K562 (cell line): ENCODE measurements around the gene NUP50. TPM values are rescaled to one million over a fixed set of nuclear protein-coding genes. Genes with fewer than 3 reads are reported as not detected.

Source experiments
- ATAC-seq: fragments of 200-7000 bp; cut with Tn5 transposase; 3 replicates; pipeline ENCODE4 v1.9.1; 2020; ENCODE audit warnings: moderate library complexity
- BruUV-seq: library from RNA; stranded (reverse); fragments of 400-500 nt; replicated peaks from 2 replicates; lab custom pipeline; 2021; lab: Mats Ljungman, UMichigan
- CTCF ChIA-PET: fragments of 300-600 bp; formaldehyde crosslinking; extraction: SDS; loops from one replicate; lab custom pipeline; 2021; ENCODE audit warnings: low intra/inter-chr PET ratio; lab: Yijun Ruan, JAX
- POLR2A ChIA-PET: fragments of 300-600, 350-650 bp; sonication (Branson Sonifier 250); formaldehyde crosslinking; extraction: SDS; loops from one replicate; lab custom pipeline; 2021; ENCODE audit warnings: antibody characterized with exemption, inconsistent platforms; lab: Yijun Ruan, JAX
- DNase-seq, 4 experiments: peaks; one replicate each; pipeline versions ENCODE4 v3.0.0 to v3.0.0-alpha.2; 2011 to 2018; ENCODE audit warnings: low spot score in 3 of 4, mixed read lengths in 3 of 4; ENCODE audit errors: extremely low read depth in 1 of 4
- FAIRE-seq: peaks from 2 replicates; lab custom pipeline; 2011; peaks lifted over from hg19 to GRCh38; lab: Jason Lieb, UNC
- H2AFZ ChIP-seq: 2 replicates; pipeline ENCODE4 v1.6.0; 2011; ENCODE audit warnings: low read depth, low read length, control low read depth, inconsistent platforms
- H3K27ac ChIP-seq: fragments of 200-600 bp; 3 replicates; pipeline ENCODE4 v1.8.0; 2011; ENCODE audit warnings: low read depth, mild to moderate bottlenecking, control low read depth, inconsistent platforms, low read length, moderate library complexity, mixed read lengths; ENCODE audit errors: extremely low read depth
- H3K27me3 ChIP-seq, 2 experiments: fragments of 300-600 bp in 1 of 2; 2 replicates in 1 of 2; 3 replicates in 1 of 2; pipeline versions ENCODE4 v1.6.0 to v1.8.0; 2011; ENCODE audit warnings: inconsistent platforms in 2 of 2, low read length in 2 of 2, mild to moderate bottlenecking in 1 of 2, mixed read lengths in 1 of 2, moderate library complexity in 1 of 2; ENCODE audit not compliant: control insufficient read depth in 2 of 2, insufficient read depth in 2 of 2
- H3K36me3 ChIP-seq: fragments of 300-600 bp; 3 replicates; pipeline ENCODE4 v1.8.0; 2011; ENCODE audit warnings: mild to moderate bottlenecking, low read length, inconsistent platforms; ENCODE audit not compliant: control insufficient read depth, insufficient read depth
- H3K4me1 ChIP-seq, 2 experiments: fragments of 200-600 bp in 1 of 2; replicated peaks in 1 of 2; 2 replicates in 1 of 2; 3 replicates in 1 of 2; pipeline versions ENCODE4 v1.5.1 to v1.8.0; 2011; ENCODE audit warnings: inconsistent platforms in 2 of 2, low read length in 2 of 2, mild to moderate bottlenecking in 1 of 2, mixed read lengths in 1 of 2, moderate library complexity in 1 of 2; ENCODE audit not compliant: control insufficient read depth in 2 of 2, insufficient read depth in 2 of 2
- H3K4me2 ChIP-seq: 2 replicates; pipeline ENCODE4 v1.6.1; 2011; ENCODE audit warnings: low read length, control low read depth, inconsistent platforms, mixed read lengths; ENCODE audit not compliant: insufficient read depth
- H3K4me3 ChIP-seq: fragments of 200-600 bp; sonication (generic), shearing (Covaris generic); 2 replicates; pipeline ENCODE4 v1.5.1; 2016; ENCODE audit warnings: control low read depth, inconsistent platforms
- H3K79me2 ChIP-seq: fragments of 200-600 bp; 3 replicates; pipeline ENCODE4 v1.8.0; 2011; ENCODE audit warnings: low read length, inconsistent platforms; ENCODE audit not compliant: control insufficient read depth, insufficient read depth
- H3K9ac ChIP-seq, 2 experiments: 2 replicates each; pipeline versions ENCODE4 v1.6.0 to v1.6.1; 2011; ENCODE audit warnings: low read depth in 2 of 2, low read length in 2 of 2, control low read depth in 1 of 2, inconsistent platforms in 1 of 2, mild to moderate bottlenecking in 1 of 2, mixed read lengths in 1 of 2; ENCODE audit not compliant: insufficient read depth in 1 of 2
- H3K9me1 ChIP-seq: one replicate; pipeline ENCODE4 v1.6.0; 2011; ENCODE audit warnings: inconsistent platforms, mild to moderate bottlenecking, low read length, moderate library complexity; ENCODE audit not compliant: control insufficient read depth, insufficient read depth
- H3K9me3 ChIP-seq: replicated peaks from 2 replicates; pipeline ENCODE4 v1.5.1; 2011; ENCODE audit warnings: low read depth, low read length, inconsistent platforms; ENCODE audit not compliant: control insufficient read depth, insufficient read depth
- H4K20me1 ChIP-seq: replicated peaks from 2 replicates; pipeline ENCODE4 v1.6.1; 2011; ENCODE audit warnings: low read length, inconsistent platforms, mixed read lengths; ENCODE audit not compliant: control insufficient read depth, insufficient read depth
- CC2D1A ChIP-seq: fragments of 450-650 bp; IDR thresholded peaks from 2 replicates; pipeline ENCODE4 v1.6.1; 2017; ENCODE audit warnings: mild to moderate bottlenecking
- CUX1 ChIP-seq: fragments of 200-800 bp; sonication (Bioruptor generic); IDR thresholded peaks from 2 replicates; pipeline ENCODE4 v1.6.1; 2016; ENCODE audit warnings: missing genetic modification characterization, missing compliant biosample characterization
- GTF3C2 ChIP-seq: IDR thresholded peaks from 3 replicates; pipeline ENCODE4 v1.6.1; 2011; ENCODE audit warnings: borderline replicate concordance, mild to moderate bottlenecking, moderate library complexity; ENCODE audit not compliant: insufficient read length; ENCODE audit errors: extremely low read depth
- LCOR ChIP-seq: sonication (generic); formaldehyde crosslinking; IDR thresholded peaks from 2 replicates; pipeline ENCODE4 v1.8.0; 2022; ENCODE audit warnings: mild to moderate bottlenecking, missing genetic modification reagents
- NCOR1 ChIP-seq: fragments of 450-650 bp; IDR thresholded peaks from 2 replicates; pipeline ENCODE4 v1.6.1; 2016; ENCODE audit warnings: mild to moderate bottlenecking, moderate library complexity
- RBM22 ChIP-seq: fragments of 200-400 bp; formaldehyde crosslinking; IDR thresholded peaks from 2 replicates; pipeline ENCODE4 v1.6.1; 2018; ENCODE audit warnings: low read length, low read depth; ENCODE audit not compliant: poor library complexity, severe bottlenecking
- STAG1 ChIP-seq: sonication (generic); formaldehyde crosslinking; IDR thresholded peaks from 2 replicates; pipeline ENCODE4 v1.5.0; 2020; ENCODE audit warnings: missing genetic modification reagents, borderline replicate concordance
- ZNF668 ChIP-seq: fragments of 250-450 bp; sonication (Bioruptor Pico); IDR thresholded peaks from 2 replicates; pipeline ENCODE4 v1.8.0; 2022; ENCODE audit warnings: mild to moderate bottlenecking, inconsistent platforms
- WGBS: fragments of 100-300 bp; shearing (Covaris generic); methylation state at CpG from one replicate; pipeline ENCODE4 v1.1.6; 2016; ENCODE audit warnings: low coverage, mixed read lengths; ENCODE audit not compliant: insufficient coverage; ENCODE audit errors: missing lambda C conversion rate; 5-methylcytosine and 5-hydroxymethylcytosine counted together
- in situ Hi-C: fragments of 300-500 bp; cut with MboI; formaldehyde crosslinking; loops from 4 replicates; pipeline ENCODE4 v1.15.0; 2018; ENCODE audit warnings: inconsistent platforms, mixed read lengths
- intact Hi-C: fragments of 100-400 bp; cut with micrococcal nuclease; formaldehyde crosslinking; loops from 2 replicates; pipeline ENCODE4 v1.14.2; 2022
- polyA plus RNA-seq, 8 experiments: library from polyadenylated mRNA; depleted of rRNA in 4 of 8; stranded (reverse) in 5 of 8; unstranded in 3 of 8; fragments of >200 nt; fragmentation: Nextera tagmentation in 2 of 8; fragmentation: Illumina TruSeq in 1 of 8; extraction: Ambion mirVana in 2 of 8; extraction: Trizol in 1 of 8; gene quantifications; 2 replicates each; pipeline versions ENCODE4 v1.2.1 to v1.2.3, GENCODE V29; 2011 to 2014; ENCODE audit warnings: inconsistent platforms in 1 of 8, missing spikeins in 1 of 8
- total RNA-seq, 7 experiments: library from RNA; depleted of rRNA in 6 of 7; stranded (reverse); fragments of >200 nt in 6 of 7; fragmentation: Illumina TruSeq in 2 of 7; extraction: Trizol in 2 of 7; gene quantifications; 2 replicates each; pipeline versions ENCODE4 v1.2.1 to v1.2.3, GENCODE V29; 2011 to 2021; ENCODE audit warnings: low replicate concordance in 1 of 7
- TF ChIP-seq, protein P1 (sequence below): fragments of 450-650 bp; formaldehyde crosslinking; IDR thresholded peaks from 2 replicates; pipeline ENCODE4 v1.4.0; 2020; ENCODE audit warnings: mild to moderate bottlenecking, moderate library complexity
- TF ChIP-seq, protein P2 (sequence below): fragments of 200-800 bp; sonication (Bioruptor generic); IDR thresholded peaks from 2 replicates; pipeline ENCODE4 v1.6.1; 2017; ENCODE audit warnings: missing genetic modification characterization, missing compliant biosample characterization

NUP50 gene
- total and polyA plus RNA-seq, 9 of the 15 experiments (the other 6 are each of a cell fraction or from before 2014, with no cell fraction given): 23.8 to 83.7 (median 55.3) TPM

DNA sequence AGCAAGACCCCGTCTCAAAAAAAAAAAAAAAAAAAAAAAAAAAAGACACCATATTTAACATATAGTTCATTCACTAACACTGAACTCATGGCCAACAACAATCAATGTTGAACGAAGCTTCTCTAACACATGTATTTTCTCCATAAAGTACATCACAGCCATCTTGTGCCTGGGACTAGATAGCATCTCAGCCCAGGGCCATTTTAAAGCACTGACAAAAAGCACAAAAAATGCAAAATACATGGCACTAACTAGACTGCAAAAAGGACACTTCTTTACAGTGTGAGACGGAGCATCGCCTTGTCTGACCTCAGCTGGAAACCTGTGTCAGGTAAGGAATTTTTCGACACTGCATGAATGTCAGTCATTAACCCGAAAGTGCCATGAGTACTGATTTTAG lies 53.6 kb downstream of the NUP50 start (continued):
- TF ChIP-seq GTF3C2 (no peak), LCOR (CRISPR knock-in tag) (no peak), STAG1 (CRISPR knock-in tag) (no peak)

- Histone ChIP-seq H3K79me2 (no peaks in the 10 kb centered on the region), H3K36me3 (no peaks in the 10 kb centered on the region), H3K4me3 (no peak overlapping the region), H3K4me2 (no peak overlapping the region), H3K9me1 (no peaks in the 10 kb centered on the region), H3K9ac (no peak overlapping the region; a peak in 1 of 4 replicates), H3K27ac (no peak overlapping the region), H2AFZ (no peak overlapping the region), H3K4me1 (peaks cover 0 to 14% of the 10 kb centered on the region in 2 experiments; a peak in 3 of 5 replicates), H3K27me3 (peaks cover 0 to 17% of the 10 kb centered on the region in 2 experiments; a peak in 2 of 5 replicates), H4K20me1 (peaks cover 17% of the 10 kb centered on the region; the same call in 1 of the 2 replicates), H3K9me3 (no peaks in the 10 kb centered on the region)
- no TSS peak for BruUV-seq
- POLR2A ChIA-PET: interaction anchor here (0.7 kb wide), 1 partner anchor 116 kb away, joined by 3 read pairs; no protein-coding TSS in a partner anchor
- FAIRE-seq: no peak
- 11% methylated on average over 10 of the region's 14 CpGs for WGBS
- no peak for DNase-seq
- in situ Hi-C loops (no loop called here), intact Hi-C loops (no loop called here)
- no peak for ATAC-seq
- CTCF ChIA-PET: no interaction called here
- TF ChIP-seq, protein P1, sequence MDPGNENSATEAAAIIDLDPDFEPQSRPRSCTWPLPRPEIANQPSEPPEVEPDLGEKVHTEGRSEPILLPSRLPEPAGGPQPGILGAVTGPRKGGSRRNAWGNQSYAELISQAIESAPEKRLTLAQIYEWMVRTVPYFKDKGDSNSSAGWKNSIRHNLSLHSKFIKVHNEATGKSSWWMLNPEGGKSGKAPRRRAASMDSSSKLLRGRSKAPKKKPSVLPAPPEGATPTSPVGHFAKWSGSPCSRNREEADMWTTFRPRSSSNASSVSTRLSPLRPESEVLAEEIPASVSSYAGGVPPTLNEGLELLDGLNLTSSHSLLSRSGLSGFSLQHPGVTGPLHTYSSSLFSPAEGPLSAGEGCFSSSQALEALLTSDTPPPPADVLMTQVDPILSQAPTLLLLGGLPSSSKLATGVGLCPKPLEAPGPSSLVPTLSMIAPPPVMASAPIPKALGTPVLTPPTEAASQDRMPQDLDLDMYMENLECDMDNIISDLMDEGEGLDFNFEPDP (CRISPR knock-in tag): no peak
- TF ChIP-seq NCOR1 (no peak), ZNF668 (CRISPR knock-in tag) (no peak), CC2D1A (no peak), CUX1 (CRISPR knock-in tag) (no peak), RBM22 (no peak)
- TF ChIP-seq, protein P2, sequence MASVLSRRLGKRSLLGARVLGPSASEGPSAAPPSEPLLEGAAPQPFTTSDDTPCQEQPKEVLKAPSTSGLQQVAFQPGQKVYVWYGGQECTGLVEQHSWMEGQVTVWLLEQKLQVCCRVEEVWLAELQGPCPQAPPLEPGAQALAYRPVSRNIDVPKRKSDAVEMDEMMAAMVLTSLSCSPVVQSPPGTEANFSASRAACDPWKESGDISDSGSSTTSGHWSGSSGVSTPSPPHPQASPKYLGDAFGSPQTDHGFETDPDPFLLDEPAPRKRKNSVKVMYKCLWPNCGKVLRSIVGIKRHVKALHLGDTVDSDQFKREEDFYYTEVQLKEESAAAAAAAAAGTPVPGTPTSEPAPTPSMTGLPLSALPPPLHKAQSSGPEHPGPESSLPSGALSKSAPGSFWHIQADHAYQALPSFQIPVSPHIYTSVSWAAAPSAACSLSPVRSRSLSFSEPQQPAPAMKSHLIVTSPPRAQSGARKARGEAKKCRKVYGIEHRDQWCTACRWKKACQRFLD (CRISPR knock-in tag): no peak
Observed at GRCh38 chr22:45217806-45218205, 54.1 kb downstream of the NUP50 start.
